B cell (primary cell): ENCODE results near the gene GTF2H4. TPM values are rescaled to one million over a fixed set of nuclear protein-coding genes. Genes with fewer than 3 reads are reported as not detected.

Source experiments
- ATAC-seq: fragments of 200-7000 bp; cut with Tn5 transposase; one replicate; pipeline ENCODE4 v1.10.0; 2021; ENCODE audit warnings: low read depth, mild to moderate bottlenecking, moderate number of reproducible peaks, moderate library complexity
- CTCF ChIA-PET: fragments of 350-600 bp; sonication (Branson Sonifier 250); formaldehyde crosslinking; loops from one replicate; lab custom pipeline; 2021; ENCODE audit warnings: antibody characterized with exemption, inconsistent platforms; lab: Charles Lee
- POLR2A ChIA-PET: fragments of 350-600 bp; sonication (Branson Sonifier 250); formaldehyde crosslinking; loops from one replicate; lab custom pipeline; 2021; ENCODE audit warnings: antibody characterized with exemption; lab: Charles Lee
- DNase-seq: peaks from one replicate; pipeline ENCODE4 v3.0.0; 2013
- H2AFZ ChIP-seq: 2 replicates; pipeline ENCODE4 v1.6.1; 2012; ENCODE audit warnings: mild to moderate bottlenecking, low read depth, low read length; ENCODE audit not compliant: insufficient read depth, poor library complexity, severe bottlenecking
- H3K27ac ChIP-seq, 2 donors: 1 replicate in 1 of 2; 2 replicates in 1 of 2; pipeline ENCODE4 v1.5.1; 2012 to 2013; ENCODE audit warnings: low read length in 2 of 2, mild to moderate bottlenecking in 2 of 2, moderate library complexity in 1 of 2
- H3K27me3 ChIP-seq, 4 experiments: fragments of 200-600 bp in 1 of 4; sonication (generic) in 1 of 4; replicated peaks in 1 of 4; 1 replicate in 2 of 4; 2 replicates in 2 of 4; pipeline versions ENCODE4 v1.6.1 to v1.7.0; 2013 to 2016; ENCODE audit warnings: low read length in 3 of 4, mild to moderate bottlenecking in 2 of 4, mixed read lengths in 1 of 4, moderate library complexity in 1 of 4; ENCODE audit not compliant: insufficient read depth in 4 of 4, control insufficient read depth in 3 of 4; ENCODE audit errors: control extremely low read depth in 1 of 4
- H3K36me3 ChIP-seq, 2 experiments: replicated peaks in 1 of 2; 1 replicate in 1 of 2; 2 replicates in 1 of 2; pipeline versions ENCODE4 v1.6.1 to v1.7.1; 2013; ENCODE audit warnings: low read length in 1 of 2; ENCODE audit not compliant: insufficient read depth in 2 of 2, control insufficient read depth in 1 of 2; ENCODE audit errors: control extremely low read depth in 1 of 2, extremely low read depth in 1 of 2
- H3K4me1 ChIP-seq, 2 donors: fragments of 200-600 bp in 1 of 2; sonication (generic) in 1 of 2; 1 replicate in 1 of 2; 2 replicates in 1 of 2; pipeline versions ENCODE4 v1.5.1 to v1.6.1; 2013 to 2017; ENCODE audit warnings: low read length in 2 of 2; ENCODE audit not compliant: control insufficient read depth in 2 of 2, insufficient read depth in 2 of 2
- H3K4me2 ChIP-seq: replicated peaks from 2 replicates; pipeline ENCODE3; 2012; ENCODE audit warnings: mild to moderate bottlenecking, low read depth, low read length; ENCODE audit not compliant: poor library complexity, severe bottlenecking
- H3K4me3 ChIP-seq, 5 experiments: fragments of 200-600 bp in 1 of 5; sonication (generic) in 1 of 5; 1 replicate in 3 of 5; 2 replicates in 2 of 5; pipeline versions ENCODE4 v1.5.1 to v1.7.0; 2011 to 2016; ENCODE audit warnings: low read length in 4 of 5, mild to moderate bottlenecking in 4 of 5, low read depth in 2 of 5, control low read depth in 1 of 5, moderate library complexity in 1 of 5; ENCODE audit not compliant: insufficient read depth in 1 of 5; ENCODE audit errors: control extremely low read depth in 1 of 5, extremely low read depth in 1 of 5
- H3K79me2 ChIP-seq: fragments of 200-600 bp; sonication (generic); one replicate; pipeline ENCODE4 v1.6.0; 2016; ENCODE audit warnings: low read length; ENCODE audit not compliant: control insufficient read depth, insufficient read depth
- H3K9ac ChIP-seq: fragments of 200-600 bp; sonication (generic); 2 replicates; pipeline ENCODE4 v1.6.1; 2017; ENCODE audit warnings: mild to moderate bottlenecking, low read length, moderate library complexity
- H3K9me3 ChIP-seq, 3 donors: one replicate each; pipeline versions ENCODE4 v1.6.1 to v1.7.1; 2013; ENCODE audit warnings: low read length in 2 of 3; ENCODE audit not compliant: control insufficient read depth in 2 of 3, insufficient read depth in 1 of 3; ENCODE audit errors: control extremely low read depth in 1 of 3
- H4K20me1 ChIP-seq: 2 replicates; pipeline ENCODE4 v1.6.0; 2012; ENCODE audit warnings: mild to moderate bottlenecking, low read length; ENCODE audit not compliant: insufficient read depth, control insufficient read depth, poor library complexity, severe bottlenecking
- H3K27ac Mint-ChIP-seq: one replicate; pipeline ENCODE4 v1.8.0; 2021; ENCODE audit warnings: mixed read lengths
- H3K27me3 Mint-ChIP-seq: one replicate; pipeline ENCODE4 v1.8.0; 2021; ENCODE audit warnings: mixed read lengths
- H3K4me1 Mint-ChIP-seq: one replicate; pipeline ENCODE4 v1.8.0; 2021; ENCODE audit warnings: mixed read lengths
- H3K4me3 Mint-ChIP-seq: one replicate; pipeline ENCODE4 v1.8.0; 2021; ENCODE audit warnings: mixed read lengths
- H3K9me3 Mint-ChIP-seq: one replicate; pipeline ENCODE4 v1.8.0; 2022; ENCODE audit warnings: mixed read lengths; ENCODE audit not compliant: insufficient read depth
- EZH2 ChIP-seq: IDR thresholded peaks from 2 replicates; pipeline ENCODE4 v1.6.1; 2012; ENCODE audit warnings: borderline replicate concordance, low read depth, mild to moderate bottlenecking, moderate library complexity, low read length; ENCODE audit not compliant: insufficient read depth, poor library complexity, severe bottlenecking
- WGBS: methylation state at CpG from one replicate; pipeline ENCODE4 v1.1.5; 2013; ENCODE audit warnings: missing lambda C conversion rate; ENCODE audit not compliant: insufficient coverage; 5-methylcytosine and 5-hydroxymethylcytosine counted together
- intact Hi-C: fragments of 100-400 bp; cut with micrococcal nuclease; formaldehyde crosslinking; loops from one replicate; pipeline ENCODE4 v1.10.0; 2022
- polyA plus RNA-seq: library from polyadenylated mRNA; depleted of rRNA; stranded (reverse); fragments of >200 nt; gene quantifications from 2 replicates; pipeline ENCODE4 v1.2.3, GENCODE V29; 2012
- total RNA-seq, 2 donors: library from RNA; stranded (reverse); fragments of 120-200 nt in 1 of 2; gene quantifications; 1 replicate in 1 of 2; 2 replicates in 1 of 2; pipeline versions ENCODE4 v1.2.3 to v1.2.4, GENCODE V29; 2013 to 2022
- TF ChIP-seq, protein P1 (sequence below): fragments of 200-600 bp; IDR thresholded peaks from one replicate; pipeline ENCODE4 v1.8.0; 2022; ENCODE audit warnings: antibody characterized with exemption, mild to moderate bottlenecking

Gene GTF2H4
- total and polyA plus RNA-seq, 2 donors (not counting 1 experiment from before 2014, with no cell fraction given) = 30.2 to 38.4 TPM

DNA sequence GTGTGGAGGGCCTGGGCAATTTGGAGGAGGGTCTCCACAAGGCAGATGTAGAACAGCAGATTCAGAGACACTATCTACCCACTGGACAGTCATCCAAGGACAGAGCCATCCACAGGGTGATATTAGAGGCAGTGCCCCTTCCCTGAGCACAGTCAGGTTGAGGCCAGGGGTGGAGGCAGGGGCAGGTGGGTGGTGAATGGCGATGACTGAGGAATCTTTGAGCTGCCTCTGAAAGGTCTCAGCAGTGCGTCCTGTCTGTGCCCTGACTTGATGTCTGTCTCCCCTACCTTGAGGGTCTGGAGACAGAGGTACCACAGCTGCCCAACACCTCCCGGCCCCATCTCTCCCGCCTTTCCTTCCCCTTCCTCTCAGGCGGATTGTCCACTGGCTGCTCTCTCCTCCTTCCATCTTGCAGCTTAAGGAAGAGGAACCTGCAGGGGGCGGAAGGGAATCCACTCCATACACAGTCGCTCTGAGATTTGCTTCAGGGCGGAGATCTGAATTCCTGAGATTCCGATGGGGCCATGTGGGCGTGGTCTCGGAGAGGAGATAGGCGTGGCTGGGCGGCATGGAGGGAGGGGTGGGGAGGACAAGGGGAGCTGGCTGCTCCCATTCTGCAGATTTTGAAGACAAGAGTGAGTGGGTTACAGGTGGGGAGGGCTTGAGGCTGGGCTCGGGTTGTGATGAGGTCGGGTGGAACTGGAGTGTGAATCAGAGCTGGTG lies 34.5 kb downstream of the GTF2H4 start:
- WGBS = 17% methylated on average over 13 of the region's 15 CpGs
- TF ChIP-seq, protein P1, sequence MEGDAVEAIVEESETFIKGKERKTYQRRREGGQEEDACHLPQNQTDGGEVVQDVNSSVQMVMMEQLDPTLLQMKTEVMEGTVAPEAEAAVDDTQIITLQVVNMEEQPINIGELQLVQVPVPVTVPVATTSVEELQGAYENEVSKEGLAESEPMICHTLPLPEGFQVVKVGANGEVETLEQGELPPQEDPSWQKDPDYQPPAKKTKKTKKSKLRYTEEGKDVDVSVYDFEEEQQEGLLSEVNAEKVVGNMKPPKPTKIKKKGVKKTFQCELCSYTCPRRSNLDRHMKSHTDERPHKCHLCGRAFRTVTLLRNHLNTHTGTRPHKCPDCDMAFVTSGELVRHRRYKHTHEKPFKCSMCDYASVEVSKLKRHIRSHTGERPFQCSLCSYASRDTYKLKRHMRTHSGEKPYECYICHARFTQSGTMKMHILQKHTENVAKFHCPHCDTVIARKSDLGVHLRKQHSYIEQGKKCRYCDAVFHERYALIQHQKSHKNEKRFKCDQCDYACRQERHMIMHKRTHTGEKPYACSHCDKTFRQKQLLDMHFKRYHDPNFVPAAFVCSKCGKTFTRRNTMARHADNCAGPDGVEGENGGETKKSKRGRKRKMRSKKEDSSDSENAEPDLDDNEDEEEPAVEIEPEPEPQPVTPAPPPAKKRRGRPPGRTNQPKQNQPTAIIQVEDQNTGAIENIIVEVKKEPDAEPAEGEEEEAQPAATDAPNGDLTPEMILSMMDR = no peak
- TF ChIP-seq EZH2 = no peak
- Histone ChIP-seq H3K9ac (no peak overlapping the region), H3K36me3 (no peaks in the 10 kb centered on the region), H3K4me2 (no peak overlapping the region), H3K4me1 (no peaks in the 10 kb centered on the region), H3K79me2 (no peaks in the 10 kb centered on the region), H3K27me3 (peaks cover 0 to 59% (median 18%) of the 10 kb centered on the region in 4 experiments), H2AFZ (no peak overlapping the region), H3K9me3 (no peaks in the 10 kb centered on the region), H3K4me3 (no peak overlapping the region), H4K20me1 (no peaks in the 10 kb centered on the region), H3K27ac (no peak overlapping the region)
- Mint-ChIP-seq H3K27ac (no peak overlapping the region), H3K9me3 (no peaks in the 10 kb centered on the region), H3K27me3 (peaks cover 47% of the 10 kb centered on the region), H3K4me3 (no peak overlapping the region), H3K4me1 (no peaks in the 10 kb centered on the region)
- POLR2A ChIA-PET = no interaction called here
- intact Hi-C loops = no loop called here
- ATAC-seq (no peak), DNase-seq (no peak)
- CTCF ChIA-PET = no interaction called here

DNA sequence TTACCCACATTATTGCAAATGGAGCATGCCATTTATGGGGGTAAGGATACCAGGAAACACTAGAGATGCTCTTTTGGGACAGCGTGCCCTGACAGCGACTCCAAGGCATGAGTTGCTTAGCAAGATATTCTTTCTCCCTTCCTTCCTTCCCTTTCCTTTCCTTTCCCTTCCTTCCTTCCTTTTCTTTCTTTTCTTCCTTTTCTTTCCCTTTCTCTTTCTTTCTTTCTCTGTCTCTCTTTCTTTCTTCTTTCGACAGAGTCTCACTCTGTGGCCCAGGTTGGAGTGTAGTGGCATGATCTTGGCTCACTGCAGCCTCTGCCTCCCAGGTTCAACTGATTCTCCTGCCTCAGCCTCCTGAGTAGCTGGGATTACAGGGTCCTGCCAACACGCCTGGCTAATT lies 36.0 kb downstream of the GTF2H4 start:
- no peaks in the 10 kb centered on the region for H3K36me3 ChIP-seq
- POLR2A ChIA-PET = no interaction called here

More for the DNA sequence above, 36.0 kb downstream of the GTF2H4 start:
- H3K4me1 Mint-ChIP-seq = no peaks in the 10 kb centered on the region
- Histone ChIP-seq H3K27ac (no peak overlapping the region), H3K4me1 (no peaks in the 10 kb centered on the region), H3K4me3 (no peak overlapping the region), H4K20me1 (no peaks in the 10 kb centered on the region), H2AFZ (no peak overlapping the region), H3K27me3 (peaks cover 0 to 68% (median 19%) of the 10 kb centered on the region in 4 experiments), H3K79me2 (no peaks in the 10 kb centered on the region), H3K9ac (no peak overlapping the region), H3K4me2 (no peak overlapping the region), H3K9me3 (no peaks in the 10 kb centered on the region)
- ATAC-seq = no peak
- H3K27ac Mint-ChIP-seq = no peak overlapping the region
- CTCF ChIA-PET = no interaction called here
- intact Hi-C loops = no loop called here
- TF ChIP-seq EZH2 = no peak
- TF ChIP-seq, protein P1 = no peak
- H3K4me3 Mint-ChIP-seq = no peak overlapping the region
- WGBS = 89% methylated on average over 2 of the region's 4 CpGs
- H3K27me3 Mint-ChIP-seq = peaks cover 60% of the 10 kb centered on the region
- DNase-seq = no peak
- H3K9me3 Mint-ChIP-seq = no peaks in the 10 kb centered on the region
